ENCODE results near the gene TMEFF2. TPM values are rescaled to one million over a fixed set of nuclear protein-coding genes. Genes with fewer than 3 reads are reported as not detected.

The TMEFF2 gene
- total RNA-seq, 2 donors from 2014 or later: 0.24 to 0.37 TPM

DNA sequence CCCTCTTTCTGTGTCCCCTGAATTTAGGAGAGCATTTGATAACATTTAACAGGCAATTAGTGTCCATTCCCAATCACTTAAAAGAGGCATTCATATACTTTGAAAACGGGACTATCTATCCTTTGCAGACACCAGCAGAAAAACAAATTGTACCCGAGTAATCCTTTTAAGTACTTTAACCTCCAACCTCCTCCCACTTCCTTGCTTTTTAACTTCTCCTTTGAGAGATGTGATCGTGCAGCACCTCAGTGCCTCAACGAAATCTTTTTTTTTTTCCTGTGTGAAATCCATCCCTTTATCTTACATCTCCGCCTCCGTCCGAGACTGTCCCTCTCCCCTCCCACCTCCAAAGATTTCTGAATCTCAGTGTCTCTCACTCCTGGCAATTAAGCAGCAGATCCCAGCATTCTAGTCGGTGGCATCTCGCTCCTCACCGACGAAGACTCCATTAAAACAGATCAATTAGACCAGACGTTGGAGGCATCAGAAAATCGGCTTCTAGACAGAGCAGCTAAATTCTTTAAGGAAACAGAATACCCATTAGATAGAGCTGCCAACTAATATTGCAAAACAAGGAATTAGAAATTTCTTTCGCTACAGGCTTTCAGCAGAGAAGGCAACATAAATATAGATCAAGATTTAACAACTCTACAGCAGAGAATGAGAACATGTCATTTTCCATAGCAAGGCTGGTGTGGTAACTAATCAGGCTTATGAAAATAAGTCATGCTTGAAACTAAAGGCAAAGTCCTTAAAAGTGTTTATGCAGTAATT lies 1.9 kb upstream of the TMEFF2 start:
- DNase-seq: no peak
- no peak overlapping the region for H3K9ac ChIP-seq (ENCODE audit: low read depth in 2 of 2, low read length in 2 of 2)
- no peaks in the 10 kb centered on the region for H3K36me3 ChIP-seq
- TF ChIP-seq, protein P1, sequence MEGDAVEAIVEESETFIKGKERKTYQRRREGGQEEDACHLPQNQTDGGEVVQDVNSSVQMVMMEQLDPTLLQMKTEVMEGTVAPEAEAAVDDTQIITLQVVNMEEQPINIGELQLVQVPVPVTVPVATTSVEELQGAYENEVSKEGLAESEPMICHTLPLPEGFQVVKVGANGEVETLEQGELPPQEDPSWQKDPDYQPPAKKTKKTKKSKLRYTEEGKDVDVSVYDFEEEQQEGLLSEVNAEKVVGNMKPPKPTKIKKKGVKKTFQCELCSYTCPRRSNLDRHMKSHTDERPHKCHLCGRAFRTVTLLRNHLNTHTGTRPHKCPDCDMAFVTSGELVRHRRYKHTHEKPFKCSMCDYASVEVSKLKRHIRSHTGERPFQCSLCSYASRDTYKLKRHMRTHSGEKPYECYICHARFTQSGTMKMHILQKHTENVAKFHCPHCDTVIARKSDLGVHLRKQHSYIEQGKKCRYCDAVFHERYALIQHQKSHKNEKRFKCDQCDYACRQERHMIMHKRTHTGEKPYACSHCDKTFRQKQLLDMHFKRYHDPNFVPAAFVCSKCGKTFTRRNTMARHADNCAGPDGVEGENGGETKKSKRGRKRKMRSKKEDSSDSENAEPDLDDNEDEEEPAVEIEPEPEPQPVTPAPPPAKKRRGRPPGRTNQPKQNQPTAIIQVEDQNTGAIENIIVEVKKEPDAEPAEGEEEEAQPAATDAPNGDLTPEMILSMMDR (IDR thresholded peaks at IDR 0.05): no peak
- no peak overlapping the region for H3K27ac ChIP-seq
- peaks cover 52% of the 10 kb centered on the region for H3K27me3 ChIP-seq
- no peak overlapping the region for H3K4me3 ChIP-seq
- peaks cover 12% of the 10 kb centered on the region for H3K4me1 ChIP-seq
- H3K9me3 ChIP-seq: no peaks in the 10 kb centered on the region
- intact Hi-C loops (cut with DNase I): no loop called here

DNA sequence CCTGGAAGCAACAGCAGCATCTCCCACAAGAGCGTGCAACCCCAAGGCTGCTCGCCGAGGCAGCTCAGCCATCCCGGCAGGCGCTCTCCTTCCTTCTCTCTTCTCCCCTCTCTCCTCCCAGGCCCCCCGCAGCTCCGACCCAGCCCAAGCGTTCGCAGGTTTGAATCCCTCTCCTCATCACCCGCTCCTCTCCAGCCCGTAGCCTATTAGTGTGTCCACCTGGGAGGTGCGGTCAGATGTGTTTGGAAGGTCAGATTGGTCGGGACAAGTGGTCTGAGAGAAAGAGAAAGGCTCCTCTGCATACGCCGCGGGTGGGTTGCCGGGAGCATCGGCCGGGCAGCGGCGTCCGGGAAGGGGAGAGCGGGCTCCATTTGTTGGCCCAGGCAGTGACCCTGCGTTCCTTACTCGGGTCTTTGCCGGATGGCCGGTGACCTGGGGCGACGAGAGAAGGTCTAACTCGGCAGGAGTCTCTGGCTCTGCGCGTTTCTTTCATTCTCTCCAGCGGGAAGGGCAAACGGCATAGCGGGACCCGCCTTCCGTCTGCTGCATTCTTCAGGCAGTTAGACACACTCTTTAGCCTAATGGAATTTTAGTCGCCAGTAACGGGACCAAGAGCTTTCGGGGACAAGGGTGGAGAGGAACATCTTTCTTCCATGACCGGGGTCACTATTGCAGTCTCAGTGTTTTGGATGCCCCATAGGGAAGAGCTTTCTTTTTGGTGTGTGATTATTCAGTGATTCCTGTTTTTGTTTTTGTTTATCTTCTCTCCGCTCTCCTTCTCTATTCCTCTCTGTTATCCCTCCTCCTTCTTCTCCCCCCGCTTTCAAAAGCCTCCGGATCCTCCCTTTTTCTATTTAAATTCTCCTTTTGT lies 1.1 kb upstream of the TMEFF2 start:
- H3K4me1 ChIP-seq: peaks cover 12% of the 10 kb centered on the region
- H3K27me3 ChIP-seq: peaks cover 52% of the 10 kb centered on the region
- DNase-seq: no peak
- no peaks in the 10 kb centered on the region for H3K9me3 ChIP-seq
- no peak overlapping the region for H3K9ac ChIP-seq (ENCODE audit: low read depth in 2 of 2, low read length in 2 of 2)
- H3K27ac ChIP-seq: no peak overlapping the region
- H3K36me3 ChIP-seq: no peaks in the 10 kb centered on the region
- peak overlapping the region; percentile 36 for H3K4me3 ChIP-seq
- intact Hi-C loops (cut with DNase I): no loop called here
- TF ChIP-seq, protein P1 (IDR thresholded peaks at IDR 0.05): no peak

DNA sequence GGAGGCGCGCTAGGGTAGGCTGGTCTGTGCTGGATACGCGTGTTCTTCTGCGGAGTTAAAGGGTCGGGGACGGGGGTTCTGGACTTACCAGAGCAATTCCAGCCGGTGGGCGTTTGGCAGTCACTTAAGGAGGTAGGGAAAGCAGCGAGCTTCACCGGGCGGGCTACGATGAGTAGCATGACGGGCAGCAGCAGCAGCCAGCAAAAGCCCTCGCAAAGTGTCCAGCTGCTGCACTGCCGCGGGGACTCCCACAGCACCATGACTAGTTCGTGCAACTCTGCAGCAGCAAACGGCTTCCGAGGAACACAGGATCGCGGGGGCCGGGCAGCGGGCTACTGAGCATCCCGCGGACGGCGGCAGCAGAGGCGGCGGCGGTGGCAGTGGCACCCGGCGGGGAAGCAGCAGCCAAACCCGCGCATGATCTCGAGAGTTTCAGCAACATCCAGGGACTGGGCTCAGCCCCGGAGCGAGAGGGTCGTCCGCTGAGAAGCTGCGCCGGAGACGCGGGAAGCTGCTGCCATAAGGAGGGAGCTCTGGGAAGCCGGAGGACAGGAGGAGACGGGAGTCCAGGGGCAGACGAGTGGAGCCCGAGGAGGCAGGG lies 368 bp downstream of the TMEFF2 start:
- Histone ChIP-seq H3K9me3 (no peaks in the 10 kb centered on the region), H3K36me3 (no peaks in the 10 kb centered on the region), H3K4me1 (peaks cover 12% of the 10 kb centered on the region), H3K9ac (ENCODE audit: low read depth in 2 of 2, low read length in 2 of 2) (no peak overlapping the region), H3K4me3 (peak overlapping the region; percentile 36), H3K27ac (no peak overlapping the region), H3K27me3 (peaks cover 52% of the 10 kb centered on the region)
- TF ChIP-seq, protein P1 (IDR thresholded peaks at IDR 0.05): no peak
- DNase-seq: no peak
- intact Hi-C loops (cut with DNase I): no loop called here

DNA sequence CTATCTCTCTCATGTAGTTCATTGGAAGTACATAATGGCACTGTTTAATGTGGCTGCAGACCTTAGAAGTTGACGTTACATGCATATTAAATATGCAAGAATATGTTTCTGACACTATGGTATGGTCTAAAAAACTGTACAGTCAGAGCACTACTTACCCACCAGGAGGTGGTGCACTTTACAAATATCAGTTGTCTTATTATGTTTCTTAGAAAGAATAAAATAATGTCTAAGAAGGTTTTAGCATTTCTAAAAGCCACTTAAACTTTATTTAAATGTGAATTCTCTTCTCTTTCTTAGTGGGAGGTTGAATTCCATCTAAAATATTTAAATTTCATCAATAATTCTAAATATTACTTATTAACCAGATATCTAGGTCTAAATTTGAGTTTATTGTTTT lies 4.3 kb downstream of the TMEFF2 start:
- Histone ChIP-seq H3K27ac (no peak overlapping the region), H3K36me3 (no peaks in the 10 kb centered on the region), H3K4me3 (no peak overlapping the region), H3K9ac (ENCODE audit: low read depth in 2 of 2, low read length in 2 of 2) (no peak overlapping the region), H3K9me3 (no peaks in the 10 kb centered on the region), H3K4me1 (peaks cover 7% of the 10 kb centered on the region), H3K27me3 (peaks cover 30% of the 10 kb centered on the region)
- DNase-seq: no peak
- intact Hi-C loops (cut with DNase I): no loop called here
- TF ChIP-seq, protein P1 (IDR thresholded peaks at IDR 0.05): peak; percentile 33

DNA sequence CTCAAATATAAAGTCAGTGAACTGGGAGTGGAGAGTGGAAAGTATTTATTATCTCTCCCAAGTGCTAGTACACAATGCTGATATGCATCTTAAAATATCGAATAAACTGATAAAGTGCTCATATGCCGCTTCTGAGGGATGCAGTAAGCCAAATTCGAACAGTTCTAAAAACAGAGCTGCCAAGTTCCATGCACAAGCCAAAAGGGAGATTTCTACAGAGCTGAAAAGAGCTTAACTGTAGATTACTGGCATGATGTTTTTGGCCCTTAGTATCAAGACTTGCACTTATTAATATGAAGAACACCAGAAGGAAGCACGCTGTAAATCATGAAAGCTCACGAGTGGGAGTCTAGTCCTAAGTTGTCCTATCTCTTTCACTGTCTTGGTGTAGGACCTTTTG lies 7.9 kb downstream of the TMEFF2 start:
- H3K36me3 ChIP-seq: no peaks in the 10 kb centered on the region
- no peak overlapping the region for H3K4me3 ChIP-seq
- intact Hi-C loops (cut with DNase I): no loop called here
- H3K9me3 ChIP-seq: no peaks in the 10 kb centered on the region
- no peaks in the 10 kb centered on the region for H3K4me1 ChIP-seq
- no peak overlapping the region for H3K27ac ChIP-seq
- no peak for DNase-seq
- TF ChIP-seq, protein P1 (IDR thresholded peaks at IDR 0.05): no peak
- H3K27me3 ChIP-seq: no peaks in the 10 kb centered on the region
- no peak overlapping the region for H3K9ac ChIP-seq (ENCODE audit: low read depth in 2 of 2, low read length in 2 of 2)

Measured in colonic mucosa (tissue), 4 donors.